Lower leg skin (tissue), 4 donors: ENCODE measurements around the gene RTP2. TPM values are rescaled to one million over a fixed set of nuclear protein-coding genes. Genes with fewer than 3 reads are reported as not detected.
A peak's percentile ranks its signal among the peaks of the same experiment; 100 is the strongest.

ENCODE experiments used
- DNase-seq, 2 donors: peaks; one replicate each; pipeline ENCODE4 v3.0.0-alpha.2; 2019; ENCODE audit warnings: low spot score in 2 of 2
- H3K4me3 ChIP-seq: fragments of 200-600 bp; sonication (generic); 2 replicates; pipeline ENCODE4 v1.5.1; 2017; ENCODE audit warnings: mild to moderate bottlenecking, low read depth; ENCODE audit not compliant: poor library complexity, severe bottlenecking
- CTCF ChIP-seq, 3 donors: fragments of 450-650 bp; IDR thresholded peaks; one replicate each; pipeline ENCODE4 v1.5.1; 2016; ENCODE audit warnings: antibody characterized with exemption in 3 of 3, mild to moderate bottlenecking in 3 of 3, moderate library complexity in 2 of 3
- POLR2A ChIP-seq, 2 donors: fragments of 450-650 bp; IDR thresholded peaks; one replicate each; pipeline ENCODE4 v1.6.1; 2016 to 2017; ENCODE audit warnings: antibody characterized with exemption in 2 of 2, mild to moderate bottlenecking in 1 of 2, moderate library complexity in 1 of 2
- WGBS, 2 donors: methylation state at CpG; one replicate each; pipeline ENCODE4 v1.1.5; 2018; 5-methylcytosine and 5-hydroxymethylcytosine counted together
- intact Hi-C: fragments of 100-400 bp; cut with DNase I; formaldehyde crosslinking; loops from one replicate; pipeline ENCODE4 v1.15.0; 2023; ENCODE audit warnings: low total_unique reads
- total RNA-seq, 4 donors: library from RNA; depleted of rRNA; stranded (reverse); fragments of >200 nt; gene quantifications; one replicate each; pipeline ENCODE4 v1.1.0, GENCODE V29; 2016

RTP2 gene
- total RNA-seq, 4 donors from 2014 or later: not detected

- peak overlapping the region; percentile 94 for H3K4me3 ChIP-seq
- peak in 1 of 2 donors; percentile 95 for DNase-seq
- intact Hi-C loops: no loop called here
- TF ChIP-seq CTCF (IDR thresholded peaks at IDR 0.05) (no peak), POLR2A (IDR thresholded peaks at IDR 0.05) (no peak)
- 2 to 3% methylated on average over 44 to 45 of the region's 45 CpGs for WGBS, 2 donors
These were observed 41.1 kb upstream of the RTP2 start for GRCh38 chr3:187743195-187744141.

- no peak for TF ChIP-seq CTCF (IDR thresholded peaks at IDR 0.05)
- no peak for TF ChIP-seq POLR2A (IDR thresholded peaks at IDR 0.05)
- intact Hi-C loops: no loop called here
- WGBS, 2 donors: 28 to 29% methylated on average over 13 of the region's 13 CpGs
- peak in 1 of 2 donors; percentile 89 for DNase-seq
- peak overlapping the region; percentile 94 for H3K4me3 ChIP-seq
These were observed 40.2 kb upstream of the RTP2 start for GRCh38 chr3:187742351-187743171.

DNA sequence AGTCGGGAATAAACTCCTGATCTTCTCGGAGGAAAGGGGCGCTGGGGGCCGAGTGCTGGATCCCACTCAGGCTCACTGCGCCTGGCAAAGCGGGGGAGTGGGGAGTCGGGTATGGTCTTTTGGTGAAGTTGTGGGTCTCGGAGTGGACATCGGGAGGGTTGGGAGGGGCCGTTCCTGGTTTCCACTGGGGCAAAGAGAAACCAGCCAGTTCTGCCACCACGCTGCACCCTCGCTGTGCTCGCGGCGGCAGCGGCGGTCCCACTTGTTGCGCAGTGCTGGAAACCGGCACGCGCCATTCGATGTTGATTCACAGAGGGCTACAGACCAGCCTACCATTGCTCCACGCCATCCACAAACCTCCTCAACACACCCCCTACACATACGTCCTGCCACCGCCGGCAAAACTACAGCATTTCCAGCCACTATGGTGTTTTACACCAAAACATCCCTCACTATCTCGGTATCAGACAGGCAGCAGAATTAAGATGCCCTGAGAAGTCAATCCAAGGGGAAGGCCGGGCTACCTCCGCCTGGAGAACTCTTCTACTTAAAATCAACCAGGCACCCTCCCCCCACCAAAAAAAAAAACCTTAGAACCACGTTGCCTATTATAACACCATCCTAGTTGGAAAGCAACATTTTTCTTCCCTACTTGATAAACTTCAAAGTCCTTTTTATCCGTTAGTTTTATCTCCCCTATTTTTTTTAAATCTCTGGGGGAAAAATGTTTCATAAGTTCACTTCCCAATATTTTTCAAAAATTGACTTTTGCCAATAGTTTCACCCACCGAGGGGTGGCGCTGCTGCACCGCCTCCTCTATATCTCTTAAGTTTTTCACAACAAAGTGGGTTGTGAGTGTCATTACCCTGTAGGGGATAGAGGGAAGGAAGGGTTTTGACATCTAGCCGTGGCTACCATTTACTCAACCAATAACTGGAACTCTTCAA, 39.3 kb upstream of the RTP2 start:
- intact Hi-C loops: no loop called here
- 1 to 2% methylated on average over 30 to 35 of the region's 35 CpGs for WGBS, 2 donors
- peak overlapping the region; percentile 45 for H3K4me3 ChIP-seq
- DNase-seq: peak; percentile 77 to 95
- TF ChIP-seq CTCF (IDR thresholded peaks at IDR 0.05) (peak in 2 of 3 donors; percentile 20 to 74), POLR2A (IDR thresholded peaks at IDR 0.05) (no peak)

- peak in 1 of 2 donors; percentile 96 for DNase-seq
- WGBS, 2 donors: 0 to 2% methylated on average over 39 of the region's 39 CpGs
- TF ChIP-seq POLR2A (IDR thresholded peaks at IDR 0.05) (no peak), CTCF (IDR thresholded peaks at IDR 0.05) (peak in 1 of 3 donors; percentile 90)
- peak overlapping the region; percentile 45 for H3K4me3 ChIP-seq
- intact Hi-C loops: no loop called here
These were observed 38.4 kb upstream of the RTP2 start for GRCh38 chr3:187740421-187741399.
